Measurements from ENCODE around the gene PIGV. TPM values are rescaled to one million over a fixed set of nuclear protein-coding genes. Genes with fewer than 3 reads are reported as not detected.

The PIGV gene
- polyA plus RNA-seq, 1 donor from 2014 or later: 4.7 TPM

- H3K27ac ChIP-seq (ENCODE audit: low read length): no peak overlapping the region
- H3K9me2 ChIP-seq (ENCODE audit: insufficient read depth, low read length): no peaks in the 10 kb centered on the region
- H3K27me3 ChIP-seq (ENCODE audit: insufficient read depth, low read depth, low read length): no peaks in the 10 kb centered on the region
- no peak overlapping the region for H2AFZ ChIP-seq (ENCODE audit: low read depth, low read length)
- no peaks in the 10 kb centered on the region for H3F3A ChIP-seq (ENCODE audit: insufficient read depth, low read length, poor library complexity, severe bottlenecking)
- H3K4me2 ChIP-seq (ENCODE audit: low read length): no peak overlapping the region
- H3K36me3 ChIP-seq (ENCODE audit: insufficient read depth, low read length): no peaks in the 10 kb centered on the region
- H3K9me3 ChIP-seq (ENCODE audit: low read length): no peaks in the 10 kb centered on the region
- no peaks in the 10 kb centered on the region for H4K20me1 ChIP-seq (ENCODE audit: insufficient read depth)
- H3K79me2 ChIP-seq (replicated peaks; ENCODE audit: insufficient read depth, low read length): no peaks in the 10 kb centered on the region
- no peak for TF ChIP-seq MXI1 (conservative IDR thresholded peaks at IDR 0.05; ENCODE audit: poor library complexity, severe bottlenecking)
- TF ChIP-seq REST (IDR thresholded peaks at IDR 0.05; ENCODE audit: borderline replicate concordance): no peak
- TF ChIP-seq RAD21 (conservative IDR thresholded peaks at IDR 0.05): no peak
- no peak for TF ChIP-seq SMC3 (conservative IDR thresholded peaks at IDR 0.05; ENCODE audit: poor library complexity)
- no peak for TF ChIP-seq TAF1 (IDR thresholded peaks at IDR 0.05; ENCODE audit: low read depth)
- TF ChIP-seq POLR2AphosphoS5 (IDR thresholded peaks at IDR 0.05): no peak
- TF ChIP-seq EZH2 (IDR thresholded peaks at IDR 0.05; ENCODE audit: borderline replicate concordance, insufficient read depth, low read length, poor library complexity, severe bottlenecking): no peak
- TF ChIP-seq EP300 (conservative IDR thresholded peaks at IDR 0.05; ENCODE audit: poor library complexity, severe bottlenecking): no peak
- TF ChIP-seq CTCF (IDR thresholded peaks at IDR 0.05; ENCODE audit: poor library complexity, severe bottlenecking): no peak
- no peak overlapping the region for H3K4me3 ChIP-seq (ENCODE audit: low read length)
- H3K9ac ChIP-seq (ENCODE audit: low read length): no peak overlapping the region
Observed at GRCh38 chr1:26791626-26792025, 3.9 kb downstream of the PIGV start.

GRCh38 chr1:26792924-26793323 lies 5.2 kb downstream of the PIGV start:
- no peaks in the 10 kb centered on the region for H3K9me2 ChIP-seq (ENCODE audit: insufficient read depth, low read length)
- H3K36me3 ChIP-seq (ENCODE audit: insufficient read depth, low read length): no peaks in the 10 kb centered on the region
- H3F3A ChIP-seq (ENCODE audit: insufficient read depth, low read length, poor library complexity, severe bottlenecking): no peaks in the 10 kb centered on the region
- no peaks in the 10 kb centered on the region for H3K27me3 ChIP-seq (ENCODE audit: insufficient read depth, low read depth, low read length)
- H3K9me3 ChIP-seq (ENCODE audit: low read length): no peaks in the 10 kb centered on the region
- H3K4me3 ChIP-seq (ENCODE audit: low read length): no peak overlapping the region
- TF ChIP-seq SMC3 (conservative IDR thresholded peaks at IDR 0.05; ENCODE audit: poor library complexity) (no peak), POLR2AphosphoS5 (IDR thresholded peaks at IDR 0.05) (no peak), EP300 (conservative IDR thresholded peaks at IDR 0.05; ENCODE audit: poor library complexity, severe bottlenecking) (no peak), RAD21 (conservative IDR thresholded peaks at IDR 0.05) (no peak), REST (IDR thresholded peaks at IDR 0.05; ENCODE audit: borderline replicate concordance) (no peak), EZH2 (IDR thresholded peaks at IDR 0.05; ENCODE audit: borderline replicate concordance, insufficient read depth, low read length, poor library complexity, severe bottlenecking) (no peak), TAF1 (IDR thresholded peaks at IDR 0.05; ENCODE audit: low read depth) (no peak), CTCF (IDR thresholded peaks at IDR 0.05; ENCODE audit: poor library complexity, severe bottlenecking) (no peak), MXI1 (conservative IDR thresholded peaks at IDR 0.05; ENCODE audit: poor library complexity, severe bottlenecking) (no peak)
- H3K4me2 ChIP-seq (ENCODE audit: low read length): no peak overlapping the region
- H3K27ac ChIP-seq (ENCODE audit: low read length): no peak overlapping the region
- H3K79me2 ChIP-seq (replicated peaks; ENCODE audit: insufficient read depth, low read length): no peaks in the 10 kb centered on the region
- H4K20me1 ChIP-seq (ENCODE audit: insufficient read depth): no peaks in the 10 kb centered on the region
- H2AFZ ChIP-seq (ENCODE audit: low read depth, low read length): no peak overlapping the region
- no peak overlapping the region for H3K9ac ChIP-seq (ENCODE audit: low read length)
